ENCODE data around the gene FAM237B. TPM values are rescaled to one million over a fixed set of nuclear protein-coding genes. Genes with fewer than 3 reads are reported as not detected.

FAM237B gene
- total and polyA plus RNA-seq, 2 of the 4 experiments (the other 2 are of a cell fraction): not detected

- CTCF ChIA-PET: interaction anchor here (2.3 kb wide), 1 partner anchor 7 kb away, joined by 7 read pairs; no protein-coding TSS in a partner anchor
- Histone ChIP-seq H2AK5ac (ENCODE audit: low read depth, low read length) (no peak overlapping the region), H3K4me3 (ENCODE audit: insufficient read depth, low read depth, low read length) (no peak overlapping the region), H2BK15ac (ENCODE audit: low read depth, low read length) (no peak overlapping the region), H3K9me3 (ENCODE audit: control insufficient read depth, insufficient read depth, low read length) (no peaks in the 10 kb centered on the region), H3K4me2 (ENCODE audit: low read depth, low read length) (no peak overlapping the region), H4K91ac (ENCODE audit: insufficient read depth, low read depth, low read length) (no peak overlapping the region), H3K9me1 (ENCODE audit: insufficient read depth, low read length) (no peaks in the 10 kb centered on the region), H2AK9ac (replicated peaks; ENCODE audit: low read depth, low read length, poor library complexity) (no peak overlapping the region), H2AFZ (replicated peaks; ENCODE audit: low read length, poor library complexity) (no peak overlapping the region), H3K4ac (ENCODE audit: low read depth, low read length) (no peak overlapping the region), H3K27me3 (ENCODE audit: control insufficient read depth, insufficient read depth, low read length) (no peaks in the 10 kb centered on the region), H3K79me1 (ENCODE audit: low read depth in 1 of 2, low read length in 2 of 2) (no peaks in the 10 kb centered on the region), H4K5ac (ENCODE audit: low read depth, low read length) (no peak overlapping the region), H4K8ac (ENCODE audit: low read depth in 2 of 2, low read length in 2 of 2) (no peak overlapping the region), H3K9ac (ENCODE audit: low read depth, low read length) (no peak overlapping the region), H3K14ac (replicated peaks; ENCODE audit: low read depth, low read length) (no peak overlapping the region), H3K56ac (ENCODE audit: extremely low read depth, insufficient read depth, low read length) (no peak overlapping the region), H3K4me1 (ENCODE audit: control insufficient read depth, insufficient read depth, low read length) (no peaks in the 10 kb centered on the region), H3K36me3 (ENCODE audit: control insufficient read depth, insufficient read depth, low read length) (no peaks in the 10 kb centered on the region), H3K18ac (ENCODE audit: low read depth, low read length) (no peak overlapping the region), H2BK5ac (ENCODE audit: low read depth, low read length, poor library complexity, severe bottlenecking) (no peak overlapping the region), H3K27ac (ENCODE audit: insufficient read depth, low read length) (no peak overlapping the region), H2BK20ac (ENCODE audit: low read depth, low read length) (no peak overlapping the region), H2BK120ac (ENCODE audit: low read depth, low read length) (no peak overlapping the region), H4K20me1 (ENCODE audit: insufficient read depth, low read length) (no peaks in the 10 kb centered on the region), H3K23ac (ENCODE audit: low read depth, low read length) (no peak overlapping the region)
- in situ Hi-C loops (cut with MboI; ENCODE audit: low sequenced_read_pairs) (loop anchor here (25.0 kb wide), 1 partner anchor 1524 kb away; the partner anchor contains the start of gene TEX47), intact Hi-C loops (cut with micrococcal nuclease) (no loop called here), dilution Hi-C loops (cut with HindIII; ENCODE audit: low sequenced_read_pairs, unreplicated experiment) (no loop called here)
- TF ChIP-seq CTCF (conservative IDR thresholded peaks at IDR 0.05; ENCODE audit: low read depth, low read length): no peak
- TF ChIP-seq BHLHE40 (IDR thresholded peaks at IDR 0.05; ENCODE audit: low read depth, low read length): no peak
- no peak for TF ChIP-seq RFX5 (IDR thresholded peaks at IDR 0.05; ENCODE audit: low read depth, low read length)
- TF ChIP-seq MAFK (IDR thresholded peaks at IDR 0.05; ENCODE audit: low read depth, low read length): no peak
- TF ChIP-seq, protein P1, sequence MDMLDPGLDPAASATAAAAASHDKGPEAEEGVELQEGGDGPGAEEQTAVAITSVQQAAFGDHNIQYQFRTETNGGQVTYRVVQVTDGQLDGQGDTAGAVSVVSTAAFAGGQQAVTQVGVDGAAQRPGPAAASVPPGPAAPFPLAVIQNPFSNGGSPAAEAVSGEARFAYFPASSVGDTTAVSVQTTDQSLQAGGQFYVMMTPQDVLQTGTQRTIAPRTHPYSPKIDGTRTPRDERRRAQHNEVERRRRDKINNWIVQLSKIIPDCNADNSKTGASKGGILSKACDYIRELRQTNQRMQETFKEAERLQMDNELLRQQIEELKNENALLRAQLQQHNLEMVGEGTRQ (IDR thresholded peaks at IDR 0.05; ENCODE audit: low read depth, low read length): no peak
- no peak for TF ChIP-seq MAZ (IDR thresholded peaks at IDR 0.05; ENCODE audit: borderline replicate concordance, low read depth, low read length)
- no peak for TF ChIP-seq ELK1 (IDR thresholded peaks at IDR 0.05; ENCODE audit: borderline replicate concordance, low read depth, low read length)
- TF ChIP-seq CHD1 (IDR thresholded peaks at IDR 0.05; ENCODE audit: low read depth, low read length): no peak
- TF ChIP-seq NFE2L2 (IDR thresholded peaks at IDR 0.05; ENCODE audit: low read depth, low read length): no peak
- no peak for TF ChIP-seq CEBPB (IDR thresholded peaks at IDR 0.05; ENCODE audit: low read depth, low read length)
- TF ChIP-seq POLR2A (IDR thresholded peaks at IDR 0.05; ENCODE audit: low read depth, low read length): no peak
- no peak for TF ChIP-seq MXI1 (IDR thresholded peaks at IDR 0.05; ENCODE audit: borderline replicate concordance, low read depth, low read length)
- TF ChIP-seq FOS (IDR thresholded peaks at IDR 0.05; ENCODE audit: low read depth, low read length): no peak
- TF ChIP-seq RAD21 (IDR thresholded peaks at IDR 0.05; ENCODE audit: low read length): no peak
- TF ChIP-seq RCOR1 (IDR thresholded peaks at IDR 0.05; ENCODE audit: insufficient replicate concordance, low read length): no peak
- TF ChIP-seq SMC3 (IDR thresholded peaks at IDR 0.05; ENCODE audit: low read depth, low read length): no peak
- ATAC-seq (ENCODE audit: low read depth) (no peak), DNase-seq (no peak)
- POLR2A ChIA-PET (ENCODE audit: unreplicated experiment): no interaction called here
- no TSS peak for BruUV-seq (replicated peaks)
Observed at GRCh38 chr7:90311175-90311574, 9.9 kb downstream of the FAM237B start.
